Stimulated activated CD4-positive, alpha-beta T cell treated with anti-CD3 and anti-CD28 coated beads, Interleukin-2, amount 100 ng/mL, for 48 hours (primary cell): ENCODE data around the gene PLIN3.
"Not testable (repeated sequence)": the region's sequence is repeated elsewhere in the genome, so short reads cannot be mapped to it uniquely, and the experiment has no call there.

Experiments used
- DNase-seq, 2 donors: peaks; one replicate each; pipeline ENCODE4 v3.0.0-alpha.2; 2020

The PLIN3 gene

DNA sequence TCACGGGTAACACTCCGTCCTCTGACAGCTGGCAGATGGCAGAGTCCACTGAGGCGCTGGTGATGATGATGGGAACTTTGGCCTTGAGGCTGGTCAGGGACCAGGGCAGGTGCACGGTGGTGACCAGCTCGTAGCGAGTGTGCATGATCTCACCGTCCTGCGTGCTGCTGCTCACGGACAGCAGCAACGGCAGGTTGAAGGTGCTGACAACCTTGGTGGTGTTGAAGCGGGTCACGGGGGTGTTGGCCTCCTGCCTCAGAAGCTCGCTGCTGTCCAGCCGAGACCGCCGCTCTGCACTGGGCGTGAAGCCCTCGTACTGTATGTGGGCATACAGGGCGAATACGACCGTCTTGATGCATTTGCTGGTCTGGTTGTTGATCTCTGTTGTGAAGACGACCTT lies 23.6 kb upstream of the PLIN3 start:
- DNase-seq = no peak

DNA sequence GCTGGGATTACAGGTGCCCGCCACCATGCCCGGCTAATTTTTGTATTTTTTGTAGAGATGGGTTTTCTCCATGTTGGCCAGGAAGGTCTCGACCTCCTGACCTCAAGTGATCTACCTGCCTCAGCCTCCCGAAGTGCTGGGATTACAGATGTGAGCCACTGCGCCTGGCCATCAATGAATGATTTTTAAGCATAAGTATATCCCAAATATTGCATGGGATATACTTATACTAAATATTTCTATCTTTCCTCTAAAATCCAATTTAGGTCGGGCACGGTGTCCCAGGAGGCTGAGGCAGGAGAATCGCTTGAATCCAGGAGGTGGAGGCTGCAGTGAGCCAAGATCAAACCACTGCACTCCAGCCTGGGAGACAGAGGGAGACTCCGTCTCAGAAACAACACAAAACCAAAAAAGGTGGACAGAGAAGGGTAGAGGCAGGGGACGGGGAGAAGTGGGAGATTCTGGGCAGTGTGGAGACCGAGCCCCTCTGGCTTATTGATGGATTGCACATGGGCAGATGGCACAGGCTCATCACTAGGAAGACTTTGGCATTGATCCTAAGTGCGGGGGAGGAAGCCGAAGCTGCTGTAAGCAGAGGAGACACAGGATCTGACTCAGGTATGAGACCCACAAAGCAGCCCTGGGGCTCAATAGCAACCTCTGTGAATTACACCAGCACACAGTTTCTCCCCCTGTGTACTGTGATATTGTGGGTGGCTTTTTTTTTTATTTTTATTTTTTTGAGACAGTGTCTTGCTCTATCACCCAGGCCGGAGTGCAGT lies 21.8 kb upstream of the PLIN3 start:
- no peak for DNase-seq

DNA sequence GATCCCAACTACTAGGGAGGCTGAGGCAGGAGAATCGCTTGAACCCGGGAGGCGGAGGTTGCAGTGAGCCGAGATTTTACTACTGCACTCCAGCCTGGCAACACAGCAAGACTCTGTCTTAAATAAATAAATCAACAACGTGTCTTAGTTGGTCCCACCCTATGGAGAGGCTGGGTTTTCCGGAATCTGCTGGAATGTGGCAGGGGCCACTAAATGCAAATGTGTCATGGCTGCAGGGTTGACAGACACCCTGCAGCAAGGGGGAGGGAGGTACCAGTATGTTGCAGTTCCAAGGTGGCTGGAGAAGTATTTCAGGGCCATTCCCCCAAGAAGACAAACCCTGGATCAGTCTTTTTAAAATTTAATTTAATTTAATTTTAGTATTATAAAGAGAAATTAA lies 20.3 kb upstream of the PLIN3 start:
- DNase-seq = not testable (repeated sequence)

DNA sequence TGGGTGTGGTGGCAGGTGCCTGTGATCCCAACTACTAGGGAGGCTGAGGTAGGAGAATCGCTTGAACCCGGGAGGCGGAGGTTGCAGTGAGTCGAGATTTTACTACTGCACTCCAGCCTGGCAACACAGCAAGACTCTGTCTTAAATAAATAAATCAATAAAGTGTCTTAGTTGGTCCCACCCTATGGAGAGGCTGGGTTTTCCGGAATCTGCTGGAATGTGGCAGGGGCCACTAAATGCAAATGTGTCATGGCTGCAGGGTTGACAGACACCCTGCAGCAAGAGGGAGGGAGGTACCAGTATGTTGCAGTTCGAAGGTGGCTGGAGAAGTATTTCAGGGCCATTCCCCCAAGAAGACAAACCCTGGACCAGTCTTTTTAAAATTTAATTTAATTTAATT lies 17.5 kb upstream of the PLIN3 start:
- not testable (repeated sequence) for DNase-seq

DNA sequence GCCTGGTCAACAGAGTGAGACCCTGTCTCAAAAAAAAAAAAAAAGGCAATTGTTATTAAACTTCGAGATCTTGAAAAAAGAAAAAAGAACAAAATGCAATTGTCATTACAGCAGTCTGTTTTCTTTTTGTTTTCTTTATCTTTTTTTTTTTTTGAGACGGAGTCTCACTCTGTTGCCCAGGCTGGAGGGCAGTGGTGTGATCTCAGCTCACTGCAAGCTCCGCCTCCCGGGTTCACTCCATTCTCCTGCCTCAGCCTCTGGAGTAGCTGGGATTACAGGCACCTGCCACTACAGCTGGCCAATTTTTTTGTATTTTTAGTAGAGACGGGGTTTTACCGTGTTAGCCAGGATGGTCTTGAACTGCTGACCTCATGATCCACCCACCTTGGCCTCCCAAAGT lies 15.4 kb upstream of the PLIN3 start:
- not testable (repeated sequence) for DNase-seq

DNA sequence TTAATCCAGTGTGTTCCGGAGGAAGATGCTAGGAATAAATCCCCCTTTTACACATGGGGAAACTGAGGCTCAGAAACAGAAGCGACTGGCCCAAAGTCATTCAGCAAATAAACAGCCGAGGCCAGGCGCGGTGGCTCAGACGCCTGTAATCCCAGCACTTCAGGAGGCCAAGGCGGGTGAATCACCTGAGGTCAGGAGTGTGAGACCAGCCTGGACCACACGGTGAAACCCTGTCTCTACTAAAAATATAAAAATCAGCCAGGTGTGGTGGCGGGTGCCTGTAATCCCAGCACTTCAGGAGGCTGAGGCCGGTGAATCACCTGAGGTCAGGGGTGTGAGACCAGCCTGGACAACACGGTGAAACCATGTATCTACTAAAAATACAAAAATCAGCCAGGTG lies 11.6 kb upstream of the PLIN3 start:
- no peak for DNase-seq

DNA sequence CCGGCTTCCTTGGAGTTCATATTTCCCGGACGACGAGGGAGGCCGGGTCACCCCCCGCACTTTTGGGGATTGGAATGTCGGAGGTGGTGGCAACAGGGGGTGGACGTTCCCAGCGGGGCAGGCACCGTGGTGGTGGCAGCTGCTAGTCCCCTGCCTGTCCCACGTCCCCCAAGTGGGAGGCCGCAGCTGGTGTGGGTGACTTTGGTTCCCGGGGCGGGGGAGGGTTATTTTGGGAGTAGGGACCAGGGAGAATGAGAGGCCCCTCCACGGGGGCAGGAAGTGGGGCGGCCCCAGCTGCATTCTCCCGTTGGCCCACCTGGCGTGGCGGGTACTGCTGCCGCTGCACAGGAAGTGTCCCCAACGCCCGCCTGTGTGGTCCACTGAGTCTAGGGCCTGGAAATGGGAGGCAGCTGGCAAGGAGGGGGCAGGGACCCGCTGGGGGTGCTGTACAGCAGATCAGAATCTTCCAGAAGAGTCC lies 11.1 kb upstream of the PLIN3 start:
- DNase-seq = no peak

DNA sequence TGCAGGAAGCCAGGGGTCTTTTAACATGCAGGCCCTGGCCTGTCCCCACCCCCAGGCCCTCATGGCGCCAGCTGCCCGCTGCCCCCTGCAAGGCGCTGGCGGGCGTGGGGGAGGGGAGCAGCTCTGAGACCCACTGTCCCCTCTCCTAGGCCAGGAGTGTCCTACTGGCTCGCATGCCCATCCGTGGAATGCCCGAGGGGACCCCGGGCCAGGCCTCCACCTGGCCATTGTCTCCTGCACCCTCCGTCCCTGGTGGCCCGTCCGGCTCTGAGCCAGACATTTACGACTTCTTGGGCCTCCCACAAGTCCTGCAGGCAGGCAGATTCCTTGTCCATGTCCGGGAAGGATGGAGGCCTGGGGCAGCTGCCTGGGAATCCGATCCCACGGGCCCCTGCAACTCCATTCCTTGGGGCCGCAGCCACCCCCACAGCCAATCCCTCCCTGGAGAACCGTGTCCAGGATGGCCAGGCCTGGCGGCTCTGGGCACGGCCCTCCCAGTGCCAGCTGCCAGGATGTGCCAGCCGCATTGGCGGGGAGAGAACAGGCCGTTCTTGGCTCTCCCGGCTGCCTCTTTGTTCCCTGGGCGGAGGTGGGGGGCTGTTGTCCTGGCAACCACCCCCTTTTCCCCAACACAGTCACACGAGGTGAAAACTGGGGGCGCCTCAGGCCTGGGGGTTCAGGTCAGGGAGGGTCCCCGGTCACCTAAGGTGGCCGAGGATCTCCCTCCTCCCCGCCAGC lies 10.5 kb upstream of the PLIN3 start:
- DNase-seq = no peak

DNA sequence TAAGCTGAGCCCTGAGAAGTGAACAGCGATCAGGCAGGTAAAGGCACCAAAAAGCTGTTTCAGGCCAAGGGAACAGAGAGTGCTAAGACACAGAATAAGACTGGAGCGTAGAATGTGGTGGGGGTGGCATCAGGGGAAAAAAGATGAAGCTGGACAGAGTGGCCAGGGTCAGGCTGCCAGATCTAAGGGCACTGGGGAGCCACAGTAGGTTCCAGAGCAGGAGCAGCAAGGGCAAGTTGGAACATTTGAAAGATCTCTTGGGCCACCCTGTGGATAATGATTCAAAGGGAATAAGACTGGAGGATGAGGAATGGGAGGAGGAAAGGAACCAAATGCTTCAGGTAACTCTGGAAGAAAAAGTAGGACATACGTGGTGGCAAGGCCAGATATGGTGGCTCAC lies 6.5 kb upstream of the PLIN3 start:
- DNase-seq = no peak

DNA sequence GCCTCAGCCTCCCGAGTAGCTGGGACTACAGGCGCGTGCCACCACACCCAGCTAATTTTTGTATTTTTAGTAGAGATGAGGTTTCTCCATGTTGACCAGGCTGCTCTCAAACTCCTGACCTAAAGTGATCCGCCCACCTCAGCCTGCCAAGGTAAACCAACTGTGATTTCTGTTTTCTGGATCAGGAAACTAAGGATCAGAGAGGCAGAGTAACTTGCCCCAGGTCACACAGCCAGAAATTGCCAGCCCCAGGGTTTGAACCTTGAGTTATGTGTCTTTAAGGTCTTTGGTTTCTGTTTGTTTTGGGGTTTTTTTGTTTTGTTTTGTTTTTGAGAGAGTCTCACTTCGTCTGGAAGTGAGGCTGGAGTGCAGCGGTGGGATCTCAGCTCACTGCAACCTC lies 4.2 kb upstream of the PLIN3 start:
- DNase-seq = no peak

DNA sequence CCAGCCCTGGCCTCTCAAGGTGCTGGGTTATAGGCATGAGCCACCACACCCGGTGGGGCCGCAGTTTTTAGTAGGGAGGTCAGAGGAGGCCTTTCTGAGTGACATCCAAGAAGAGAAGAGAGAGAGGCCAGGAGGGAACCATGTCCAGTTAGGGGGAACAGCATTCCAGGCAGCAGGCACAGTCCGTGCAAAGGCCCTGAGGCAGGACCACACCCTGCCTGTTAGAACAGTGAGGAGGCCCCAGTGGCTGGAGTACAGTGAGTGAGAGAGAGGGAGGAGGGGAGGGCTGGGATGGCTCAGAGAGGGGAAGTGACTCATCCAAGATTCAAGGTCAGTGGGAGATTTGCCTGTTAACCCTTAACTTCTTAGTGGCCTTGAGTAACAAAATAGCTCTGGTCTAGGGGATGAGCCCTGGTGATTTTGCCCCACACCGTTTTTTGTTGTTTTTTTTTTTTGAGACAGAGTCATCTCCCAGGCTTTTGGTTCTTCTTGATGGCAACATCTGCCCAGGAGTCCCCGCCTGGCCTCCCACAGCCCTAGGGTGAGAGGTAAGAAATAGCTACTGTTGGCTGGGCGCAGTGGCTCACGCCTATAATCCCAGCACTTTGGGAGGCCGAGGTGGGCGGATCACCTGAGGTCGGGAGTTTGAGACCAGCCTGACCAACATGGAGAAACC lies 2.7 kb upstream of the PLIN3 start:
- peak in 1 of 2 donors; percentile 16 for DNase-seq

DNA sequence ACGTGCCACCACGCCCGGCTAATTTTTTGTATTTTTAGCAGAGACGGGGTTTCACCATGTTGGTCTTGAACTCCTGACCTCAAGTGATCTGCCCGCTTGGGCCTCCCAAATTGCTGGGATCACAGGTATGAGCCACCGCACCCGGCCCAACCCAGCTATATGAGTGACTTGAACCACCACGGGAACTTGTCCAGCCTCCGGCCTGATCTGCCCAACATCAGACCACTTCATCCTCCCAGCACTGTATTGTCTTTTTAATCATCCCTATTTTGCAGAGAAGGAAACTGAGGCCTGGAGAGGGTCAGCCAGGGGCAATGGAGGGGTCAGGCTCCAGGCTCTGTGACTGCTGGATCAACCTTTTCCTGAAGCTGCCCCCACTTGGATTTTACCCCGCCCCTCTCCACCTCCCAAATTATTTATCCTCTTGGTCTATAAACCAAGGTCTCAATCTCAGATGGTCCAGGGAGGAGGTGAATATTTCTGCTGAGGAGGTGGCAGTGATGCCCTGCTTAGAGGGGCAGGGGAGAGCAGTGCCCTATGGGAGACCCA lies 893 bp upstream of the PLIN3 start:
- no peak for DNase-seq

DNA sequence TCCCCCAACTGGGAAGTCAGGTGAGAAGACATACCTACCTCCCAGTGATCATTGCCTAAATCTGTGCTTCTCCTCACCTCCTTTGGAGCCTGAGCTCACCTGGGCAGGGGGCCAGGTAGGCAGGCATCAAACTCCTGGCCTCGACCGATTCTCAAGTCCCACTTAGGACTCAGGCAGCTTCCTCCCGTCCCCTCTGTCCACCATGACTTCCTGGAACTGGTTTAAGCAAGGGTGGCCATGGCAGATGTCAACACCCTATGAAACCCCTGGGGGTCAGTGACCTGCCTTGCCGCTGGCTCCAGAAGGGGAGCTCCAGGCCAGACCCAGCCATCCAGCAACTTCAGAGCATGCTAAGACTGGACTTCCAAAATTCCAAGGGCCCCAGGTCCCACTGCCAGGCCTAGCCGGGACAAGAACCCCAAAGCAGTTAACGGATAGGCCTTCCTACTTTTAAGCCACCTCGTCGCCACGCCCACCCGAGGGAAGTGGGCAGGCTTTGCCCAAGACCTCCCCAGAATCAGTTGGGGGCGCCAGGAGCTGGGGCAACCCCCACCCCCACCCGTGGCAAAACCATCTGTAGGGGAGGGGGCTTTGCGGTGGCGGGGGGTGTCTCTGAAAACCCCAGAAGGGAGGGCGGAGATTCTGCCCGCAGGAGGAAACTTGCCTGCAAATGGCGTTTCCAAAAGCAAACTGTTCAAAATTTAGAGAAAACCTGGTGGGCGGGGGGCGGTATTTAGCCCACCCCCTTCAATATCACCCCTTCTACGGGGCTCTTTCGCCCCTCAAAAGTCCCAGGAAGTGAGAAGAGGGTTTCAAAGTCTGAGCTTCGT lies 657 bp downstream of the PLIN3 start:
- DNase-seq = peak; percentile 23 to 37

DNA sequence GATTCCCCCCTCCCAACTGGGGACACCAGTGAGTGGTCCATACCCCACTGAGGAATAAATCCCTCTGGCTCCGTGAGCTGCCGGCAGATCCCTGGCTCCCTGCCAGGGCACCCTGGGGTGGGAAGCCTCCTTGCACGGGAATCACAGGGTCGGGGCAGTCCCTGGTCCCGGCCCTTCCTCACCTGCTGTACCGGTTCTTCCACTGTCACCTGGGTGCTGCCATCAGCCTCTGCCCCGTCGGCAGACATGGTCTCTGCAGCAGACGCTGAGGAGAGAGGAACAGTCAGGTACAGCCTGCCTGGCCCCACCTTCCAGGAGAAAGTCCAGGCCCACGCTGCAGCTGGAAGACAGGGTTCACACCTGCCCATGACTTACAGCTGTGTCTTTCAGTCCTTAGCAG lies 6.3 kb downstream of the PLIN3 start:
- DNase-seq = no peak

DNA sequence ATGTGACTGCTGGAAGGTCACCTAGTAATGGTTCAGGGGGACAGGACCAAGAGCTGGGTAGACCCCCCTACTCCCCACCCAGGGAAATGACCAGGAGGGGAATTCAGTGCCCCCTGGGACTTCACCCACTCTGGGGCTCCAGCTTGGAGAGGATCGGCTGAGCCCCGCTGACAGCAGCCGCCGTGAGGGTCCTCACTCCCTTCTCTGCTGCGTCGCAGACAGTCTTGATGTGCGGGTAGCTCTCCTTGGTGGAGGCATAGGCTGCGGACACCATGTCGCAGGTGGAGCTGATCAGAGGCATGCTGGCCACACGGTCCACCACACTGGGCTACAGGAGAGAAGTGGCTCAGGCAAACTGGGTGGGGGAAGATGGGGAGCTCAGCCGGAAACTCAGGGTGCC lies 7.8 kb downstream of the PLIN3 start:
- DNase-seq = no peak

DNA sequence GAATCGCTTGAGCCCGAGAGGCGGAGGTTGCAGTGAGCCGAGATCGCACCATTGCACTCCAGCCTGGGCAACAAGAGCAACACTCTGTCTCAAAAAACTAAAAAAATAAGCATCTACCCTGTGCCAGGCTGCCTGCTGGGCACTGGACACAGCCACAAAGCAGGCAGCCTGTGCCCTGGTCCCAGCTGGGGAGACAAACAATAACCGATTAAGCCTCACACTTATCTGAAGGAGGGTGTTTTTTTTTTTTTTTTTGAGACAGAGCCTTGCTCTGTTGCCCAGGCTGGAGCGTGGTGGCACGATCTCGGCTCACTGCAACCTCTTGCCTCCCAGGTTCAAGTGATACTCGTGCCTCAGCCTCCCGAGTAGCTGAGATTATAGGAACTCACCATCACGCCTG lies 11.0 kb downstream of the PLIN3 start:
- not testable (repeated sequence) for DNase-seq

DNA sequence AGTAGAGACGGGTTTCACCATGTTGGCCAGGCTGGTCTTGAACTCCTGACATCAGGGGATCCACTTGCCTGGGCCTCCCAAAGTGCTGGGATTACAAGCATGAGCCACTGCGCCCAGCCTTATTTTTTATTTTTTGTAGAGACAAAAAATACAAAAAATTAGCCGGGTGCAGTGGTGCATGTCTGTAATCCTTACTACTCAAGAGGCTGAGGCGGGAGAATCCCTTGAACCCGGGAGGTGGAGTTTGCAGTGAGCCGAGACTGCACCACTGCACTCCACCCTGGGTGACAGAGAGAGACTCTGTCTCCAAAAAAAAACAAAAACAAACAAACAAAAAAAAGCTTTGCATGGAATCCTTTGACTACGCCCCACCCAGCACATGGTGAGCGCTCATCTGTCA lies 14.0 kb downstream of the PLIN3 start:
- DNase-seq = not testable (repeated sequence)

DNA sequence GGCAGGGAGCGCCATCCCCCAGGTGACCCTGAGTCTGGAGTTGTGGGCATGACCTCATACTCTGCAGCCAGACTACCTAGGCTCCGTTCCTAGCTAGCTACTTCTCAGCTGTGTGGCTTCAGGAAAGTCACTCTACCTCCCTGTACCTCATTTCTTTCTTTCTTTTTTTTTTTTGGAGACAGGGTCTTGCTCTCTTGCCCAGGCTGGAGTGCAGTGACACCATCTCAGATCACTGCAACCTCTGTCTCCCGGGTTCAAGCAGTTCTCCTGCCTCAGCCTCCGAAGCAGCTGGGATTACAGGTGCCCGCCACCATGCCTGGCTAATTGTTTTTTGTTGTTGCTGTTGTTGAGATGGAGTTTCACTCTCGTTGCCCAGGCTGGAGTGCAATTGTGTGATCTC lies 15.0 kb downstream of the PLIN3 start:
- no peak for DNase-seq

DNA sequence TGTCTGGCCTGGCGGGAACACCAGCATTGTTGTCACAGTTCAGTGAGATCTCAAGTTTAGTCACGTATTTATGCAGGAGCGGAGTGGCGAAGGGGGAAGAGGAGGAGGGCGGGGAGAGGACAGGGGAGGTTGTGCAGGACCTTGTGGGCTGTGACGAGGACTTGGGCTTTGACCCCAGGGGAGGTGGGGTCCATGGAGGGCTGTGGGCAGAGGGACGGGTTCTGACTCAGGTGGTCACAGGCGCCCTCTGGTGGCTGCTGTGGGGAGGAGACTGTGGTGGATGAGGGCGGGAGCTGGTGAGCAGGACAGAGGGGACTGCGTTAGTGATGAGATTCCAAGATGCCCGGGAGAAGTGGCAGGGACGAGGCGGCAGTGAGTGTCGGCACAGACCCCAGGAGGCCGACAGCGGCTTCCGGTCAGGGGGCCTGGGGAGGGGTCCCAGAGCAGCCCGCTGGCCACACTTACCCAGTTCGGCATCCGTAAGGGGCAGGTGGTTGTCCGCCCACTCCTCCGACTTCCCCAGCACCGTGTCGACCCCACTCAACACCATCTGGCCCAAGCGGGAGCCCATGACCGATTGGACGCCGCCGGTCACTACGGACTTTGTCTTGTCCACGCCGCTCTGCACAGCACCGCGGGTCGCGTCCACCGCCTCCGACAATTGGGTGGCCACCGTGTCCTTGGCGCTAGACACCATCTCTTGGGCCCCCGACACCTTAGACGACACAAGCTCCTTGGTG lies 15.7 kb downstream of the PLIN3 start:
- DNase-seq = peak; percentile 76 to 79

DNA sequence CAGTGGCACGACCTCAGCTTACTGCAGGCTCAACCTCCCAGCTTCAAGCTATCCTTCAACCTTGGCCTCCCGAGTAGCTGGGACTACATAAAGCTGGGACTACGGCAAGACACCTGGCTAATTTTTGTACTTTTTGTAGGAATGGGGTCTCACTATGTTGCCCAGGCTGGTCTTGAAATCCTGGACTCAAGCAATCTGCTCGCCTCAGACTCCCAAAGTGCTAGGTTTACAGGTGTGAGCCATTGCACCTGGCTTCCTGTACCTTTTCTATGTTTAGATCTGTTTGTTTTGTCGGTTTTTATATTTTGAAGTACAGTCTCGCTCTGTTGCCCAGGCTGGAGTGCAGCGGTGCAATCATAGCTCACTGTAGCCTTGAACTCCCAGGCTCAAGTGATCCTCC lies 18.4 kb downstream of the PLIN3 start:
- DNase-seq = no peak

DNA sequence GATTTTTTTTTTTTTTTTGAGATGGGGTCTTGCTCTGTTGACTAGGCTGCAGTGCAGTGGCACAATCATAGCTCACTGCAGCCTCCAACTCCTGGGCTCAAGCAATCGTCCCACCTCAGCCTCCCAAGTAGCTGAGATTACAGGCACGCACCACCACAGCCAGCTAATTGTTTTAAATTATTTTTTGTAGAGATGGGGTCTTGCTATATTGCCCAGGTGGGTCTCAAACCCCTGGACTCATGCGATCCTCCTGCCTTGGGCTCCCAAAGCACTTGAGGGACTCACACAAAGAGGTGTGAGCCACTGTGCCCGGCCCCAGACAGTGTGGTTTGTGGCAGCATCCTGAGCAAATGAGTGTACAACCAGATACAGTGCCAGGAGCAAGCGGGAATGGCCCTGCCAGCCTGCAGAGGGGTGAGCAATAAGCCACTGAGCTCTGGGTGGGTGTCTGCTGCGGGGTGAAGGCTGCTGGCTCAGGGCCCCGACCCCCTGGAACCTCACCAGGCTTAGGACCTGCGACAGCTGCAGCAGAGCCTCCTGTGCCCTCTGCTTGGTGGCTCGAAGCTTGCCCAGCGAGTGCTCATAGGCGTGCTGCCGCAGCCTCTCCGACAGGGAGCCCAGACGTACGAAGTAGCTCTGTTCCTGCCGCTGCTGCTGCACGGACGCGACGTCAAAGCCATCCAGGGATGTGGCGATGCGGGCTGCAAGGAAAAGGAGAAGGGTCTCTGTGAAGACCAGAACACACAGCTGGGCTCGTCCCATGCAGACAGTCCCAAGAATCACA lies 20.1 kb downstream of the PLIN3 start:
- no peak for DNase-seq
